Activated B cell treated with CpG ODN at 0.5 μM for 24 hours (primary cell): Measurements from ENCODE around the gene TMEM170B. TPM values are rescaled to one million over a fixed set of nuclear protein-coding genes. Genes with fewer than 3 reads are reported as not detected.

ENCODE experiments used
- ATAC-seq: fragments of 200-7000 bp; cut with Tn5 transposase; one replicate; pipeline ENCODE4 v1.10.0; 2021; ENCODE audit warnings: low read depth, mild to moderate bottlenecking, moderate library complexity
- CTCF ChIA-PET: fragments of 350-600 bp; sonication (Branson Sonifier 250); formaldehyde crosslinking; loops from one replicate; lab custom pipeline; 2021; ENCODE audit warnings: antibody characterized with exemption; lab: Charles Lee
- POLR2A ChIA-PET: fragments of 350-600 bp; sonication (Branson Sonifier 250); formaldehyde crosslinking; loops from one replicate; lab custom pipeline; 2021; ENCODE audit warnings: antibody characterized with exemption; lab: Charles Lee
- DNase-seq: peaks from one replicate; pipeline ENCODE4 v3.0.0; 2022
- H3K27ac Mint-ChIP-seq: one replicate; pipeline ENCODE4 v1.8.0; 2020; ENCODE audit warnings: mixed read lengths
- H3K27me3 Mint-ChIP-seq: one replicate; pipeline ENCODE4 v1.8.0; 2021; ENCODE audit warnings: mixed read lengths
- H3K36me3 Mint-ChIP-seq: one replicate; pipeline ENCODE4 v1.8.0; 2021; ENCODE audit warnings: low read depth, mixed read lengths
- H3K4me1 Mint-ChIP-seq: one replicate; pipeline ENCODE4 v1.8.0; 2021; ENCODE audit warnings: mixed read lengths
- H3K4me3 Mint-ChIP-seq: one replicate; pipeline ENCODE4 v1.8.0; 2020; ENCODE audit warnings: mild to moderate bottlenecking, mixed read lengths
- H3K9me3 Mint-ChIP-seq: one replicate; pipeline ENCODE4 v1.8.0; 2020; ENCODE audit warnings: mixed read lengths
- CTCF ChIP-seq: fragments of 200-600 bp; IDR thresholded peaks from one replicate; pipeline ENCODE4 v1.8.0; 2022; ENCODE audit warnings: antibody characterized with exemption, mild to moderate bottlenecking
- intact Hi-C: fragments of 100-400 bp; cut with micrococcal nuclease; formaldehyde crosslinking; loops from one replicate; pipeline ENCODE4 v1.15.1; 2024
- total RNA-seq: library from RNA; stranded (reverse); gene quantifications from 2 replicates; pipeline ENCODE4 v1.2.3, GENCODE V29; 2022

TMEM170B gene
- total RNA-seq, 1 donor from 2014 or later = 2.6 TPM

DNA sequence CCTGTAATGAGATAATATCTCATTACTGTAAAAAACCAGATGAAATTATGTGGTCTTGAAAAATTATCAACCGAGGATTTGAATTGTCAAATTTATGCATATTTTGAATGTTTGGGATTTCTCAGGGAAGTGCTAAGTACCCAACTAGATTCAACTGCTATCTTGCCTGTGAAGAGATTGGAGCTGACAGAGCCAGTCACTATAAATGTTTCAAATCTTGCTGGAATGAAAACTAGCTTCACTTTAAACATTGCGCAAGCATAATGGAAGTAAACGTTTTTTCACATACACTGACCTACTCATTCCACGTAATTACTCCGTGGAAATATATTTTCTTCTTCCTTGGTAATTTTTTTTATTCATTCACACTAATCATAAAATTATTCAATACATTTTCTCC lies 46.7 kb downstream of the TMEM170B start:
- intact Hi-C loops = no loop called here
- no peak overlapping the region for H3K27ac Mint-ChIP-seq
- no peak for ATAC-seq
- H3K36me3 Mint-ChIP-seq = no peaks in the 10 kb centered on the region
- DNase-seq = no peak
- no peaks in the 10 kb centered on the region for H3K9me3 Mint-ChIP-seq
- no peaks in the 10 kb centered on the region for H3K4me1 Mint-ChIP-seq
- peaks cover 11% of the 10 kb centered on the region for H3K27me3 Mint-ChIP-seq
- POLR2A ChIA-PET = no interaction called here
- TF ChIP-seq CTCF = no peak
- no peak overlapping the region for H3K4me3 Mint-ChIP-seq
- CTCF ChIA-PET = interaction anchor here (1.1 to 1.5 kb wide), 3 partner anchors 9 to 1310 kb away, joined by 3 to 5 read pairs (median 5); no protein-coding TSS in a partner anchor

DNA sequence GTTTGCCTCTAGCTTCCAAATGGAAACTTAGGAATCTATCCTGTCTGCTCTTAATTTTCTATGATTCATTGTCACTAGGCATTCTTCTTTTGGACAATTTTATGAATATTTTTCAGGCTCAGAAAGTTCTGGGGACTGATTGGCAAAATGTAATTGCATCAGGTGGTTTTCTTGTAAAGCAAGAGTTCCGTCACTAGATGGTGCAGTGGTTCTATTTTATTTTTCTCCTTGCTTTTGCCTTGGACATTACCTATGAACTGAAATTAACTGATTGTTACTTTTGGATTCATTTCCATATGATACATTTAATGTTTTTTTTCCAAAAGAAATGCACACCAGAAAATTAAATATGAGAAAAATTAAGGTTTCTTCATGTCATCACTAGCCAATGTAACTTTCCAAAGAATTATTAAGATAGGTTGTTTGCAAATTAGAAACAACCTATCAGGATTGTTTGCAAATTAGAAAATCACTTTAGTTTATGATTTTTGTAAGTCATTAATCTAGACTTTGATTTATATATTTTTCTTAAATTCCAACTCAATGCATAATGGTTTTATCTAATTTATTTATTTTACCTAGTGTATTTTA lies 48.0 kb downstream of the TMEM170B start:
- no peaks in the 10 kb centered on the region for H3K9me3 Mint-ChIP-seq
- no peak for DNase-seq
- intact Hi-C loops = loop anchor here (1.0 to 5.0 kb wide), 2 partner anchors 649 to 1022 kb away; no protein-coding TSS in a partner anchor
- H3K4me1 Mint-ChIP-seq = no peaks in the 10 kb centered on the region
- ATAC-seq = no peak
- no peaks in the 10 kb centered on the region for H3K36me3 Mint-ChIP-seq
- ChIA-PET POLR2A (no interaction called here), CTCF (interaction anchor here (1.1 to 1.5 kb wide), 2 partner anchors 10 to 1020 kb away, joined by 3 to 5 read pairs; no protein-coding TSS in a partner anchor)
- TF ChIP-seq CTCF = no peak
- no peak overlapping the region for H3K27ac Mint-ChIP-seq
- H3K27me3 Mint-ChIP-seq = peaks cover 11% of the 10 kb centered on the region
- H3K4me3 Mint-ChIP-seq = no peak overlapping the region

DNA sequence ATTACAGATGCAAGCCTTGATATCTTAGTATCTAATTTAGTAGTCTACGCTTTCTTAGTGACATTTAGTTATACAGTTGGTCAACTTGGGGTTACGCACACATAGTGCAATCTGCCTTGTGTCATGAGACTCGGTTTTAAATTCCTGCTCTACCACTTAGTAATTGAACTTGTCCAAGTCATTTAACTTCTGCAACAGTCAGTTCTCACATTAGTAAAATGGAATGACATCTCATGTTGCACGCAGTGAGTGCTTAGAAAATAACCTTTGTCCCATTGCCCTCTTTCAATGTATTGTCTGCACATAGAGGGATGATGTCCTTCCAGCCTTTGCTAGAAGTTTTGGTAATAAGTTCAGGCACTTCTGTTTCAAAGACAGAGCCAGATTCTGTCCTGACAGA lies 48.6 kb downstream of the TMEM170B start:
- CTCF ChIA-PET = no interaction called here
- ATAC-seq = no peak
- POLR2A ChIA-PET = no interaction called here

GRCh38 chr6:11586536-11586935 lies 49.0 kb downstream of the TMEM170B start:
- no peak for TF ChIP-seq CTCF
- ChIA-PET POLR2A (no interaction called here), CTCF (no interaction called here)
- Mint-ChIP-seq H3K4me1 (no peaks in the 10 kb centered on the region), H3K36me3 (no peaks in the 10 kb centered on the region), H3K27ac (no peak overlapping the region), H3K9me3 (no peaks in the 10 kb centered on the region), H3K27me3 (peaks cover 11% of the 10 kb centered on the region), H3K4me3 (no peak overlapping the region)
- no peak for ATAC-seq
- DNase-seq = no peak
- intact Hi-C loops = loop anchor here (5.0 kb wide), 1 partner anchor 1021 kb away; no protein-coding TSS in a partner anchor

More for the DNA sequence above, 48.6 kb downstream of the TMEM170B start:
- no peak for TF ChIP-seq CTCF
- H3K27ac Mint-ChIP-seq = no peak overlapping the region
- no peaks in the 10 kb centered on the region for H3K36me3 Mint-ChIP-seq
- intact Hi-C loops = loop anchor here (5.0 kb wide), 1 partner anchor 1021 kb away; no protein-coding TSS in a partner anchor
- H3K27me3 Mint-ChIP-seq = peaks cover 11% of the 10 kb centered on the region
- no peak overlapping the region for H3K4me3 Mint-ChIP-seq
- H3K9me3 Mint-ChIP-seq = no peaks in the 10 kb centered on the region
- DNase-seq = no peak
- H3K4me1 Mint-ChIP-seq = no peaks in the 10 kb centered on the region

DNA sequence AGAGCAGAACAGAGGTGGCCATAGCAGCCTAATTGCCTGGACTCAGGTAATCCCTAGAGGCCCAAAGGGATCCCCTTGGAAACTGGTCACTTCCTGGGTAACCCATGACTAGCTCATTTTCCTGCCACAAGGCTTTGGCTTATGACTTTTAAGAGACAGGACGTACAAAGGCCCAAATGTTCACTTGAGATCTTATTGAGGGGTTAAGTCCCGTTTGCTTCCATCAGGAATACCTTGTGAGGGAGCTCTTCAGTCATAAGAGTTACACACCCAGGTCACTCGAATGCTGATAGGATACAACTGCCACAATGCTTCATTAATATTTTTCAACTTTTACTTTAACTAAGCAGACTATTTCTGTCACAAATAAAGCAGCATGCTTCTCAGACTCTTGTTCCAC lies 51.7 kb downstream of the TMEM170B start:
- ChIA-PET CTCF (no interaction called here), POLR2A (no interaction called here)
- Mint-ChIP-seq H3K4me3 (no peak overlapping the region), H3K27ac (no peak overlapping the region), H3K36me3 (no peaks in the 10 kb centered on the region), H3K4me1 (no peaks in the 10 kb centered on the region), H3K27me3 (peaks cover 14% of the 10 kb centered on the region), H3K9me3 (no peaks in the 10 kb centered on the region)
- DNase-seq (no peak), ATAC-seq (no peak)
- TF ChIP-seq CTCF = no peak
- intact Hi-C loops = loop anchor here (5.0 kb wide), 1 partner anchor 1018 kb away; no protein-coding TSS in a partner anchor
